Omental fat pad (tissue), 4 donors: ENCODE results near the gene ANXA6. TPM values are rescaled to one million over a fixed set of nuclear protein-coding genes. Genes with fewer than 3 reads are reported as not detected.

Source experiments
- ATAC-seq: fragments of 150-250 bp; one replicate; pipeline ENCODE4 v1.9.1; 2016; ENCODE audit warnings: mild to moderate bottlenecking, moderate library complexity; ENCODE audit not compliant: low FRiP score
- DNase-seq: peaks from one replicate; pipeline ENCODE4 v3.0.0-alpha.2; 2019; ENCODE audit warnings: low spot score
- CTCF ChIP-seq, 3 donors: fragments of 450-650 bp; IDR thresholded peaks; one replicate each; pipeline ENCODE4 v1.5.1; 2016 to 2017; ENCODE audit warnings: antibody characterized with exemption in 3 of 3, mild to moderate bottlenecking in 3 of 3, moderate library complexity in 2 of 3
- total RNA-seq, 4 donors: library from RNA; depleted of rRNA; stranded (reverse); fragments of >200 nt; gene quantifications; one replicate each; pipeline ENCODE4 v1.1.0, GENCODE V29; 2016

ANXA6 gene
- total RNA-seq, 4 donors from 2014 or later, result 216 to 505 (median 379) TPM

- DNase-seq (no peak), ATAC-seq (no peak)
- no peak for TF ChIP-seq CTCF (IDR thresholded peaks at IDR 0.05)
These were observed 27.2 kb downstream of the ANXA6 start for GRCh38 chr5:151130235-151130921.

- DNase-seq, result no peak
- no peak for TF ChIP-seq CTCF (IDR thresholded peaks at IDR 0.05)
- ATAC-seq, result no peak
These were observed 28.8 kb downstream of the ANXA6 start for GRCh38 chr5:151128817-151129216.

GRCh38 chr5:151127926-151128325 lies 29.7 kb downstream of the ANXA6 start:
- no peak for TF ChIP-seq CTCF (IDR thresholded peaks at IDR 0.05)
- DNase-seq (no peak), ATAC-seq (no peak)

GRCh38 chr5:151126199-151126645 lies 31.4 kb downstream of the ANXA6 start:
- TF ChIP-seq CTCF (IDR thresholded peaks at IDR 0.05), result peak in 1 of 3 donors; percentile 71
- ATAC-seq (no peak), DNase-seq (peak; percentile 62)

GRCh38 chr5:151125421-151125820 lies 32.2 kb downstream of the ANXA6 start:
- ATAC-seq, result no peak
- DNase-seq, result no peak
- TF ChIP-seq CTCF (IDR thresholded peaks at IDR 0.05), result no peak

- ATAC-seq (no peak), DNase-seq (no peak)
- no peak for TF ChIP-seq CTCF (IDR thresholded peaks at IDR 0.05)
These were observed 33.5 kb downstream of the ANXA6 start for GRCh38 chr5:151123897-151124751.
